Measurements from ENCODE around the gene EAPP.

GRCh38 chr14:34539407-34540180 is at the start of gene EAPP:
- TF ChIP-seq, protein P1, sequence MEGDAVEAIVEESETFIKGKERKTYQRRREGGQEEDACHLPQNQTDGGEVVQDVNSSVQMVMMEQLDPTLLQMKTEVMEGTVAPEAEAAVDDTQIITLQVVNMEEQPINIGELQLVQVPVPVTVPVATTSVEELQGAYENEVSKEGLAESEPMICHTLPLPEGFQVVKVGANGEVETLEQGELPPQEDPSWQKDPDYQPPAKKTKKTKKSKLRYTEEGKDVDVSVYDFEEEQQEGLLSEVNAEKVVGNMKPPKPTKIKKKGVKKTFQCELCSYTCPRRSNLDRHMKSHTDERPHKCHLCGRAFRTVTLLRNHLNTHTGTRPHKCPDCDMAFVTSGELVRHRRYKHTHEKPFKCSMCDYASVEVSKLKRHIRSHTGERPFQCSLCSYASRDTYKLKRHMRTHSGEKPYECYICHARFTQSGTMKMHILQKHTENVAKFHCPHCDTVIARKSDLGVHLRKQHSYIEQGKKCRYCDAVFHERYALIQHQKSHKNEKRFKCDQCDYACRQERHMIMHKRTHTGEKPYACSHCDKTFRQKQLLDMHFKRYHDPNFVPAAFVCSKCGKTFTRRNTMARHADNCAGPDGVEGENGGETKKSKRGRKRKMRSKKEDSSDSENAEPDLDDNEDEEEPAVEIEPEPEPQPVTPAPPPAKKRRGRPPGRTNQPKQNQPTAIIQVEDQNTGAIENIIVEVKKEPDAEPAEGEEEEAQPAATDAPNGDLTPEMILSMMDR (IDR thresholded peaks at IDR 0.05) = peak in 1 of 3 experiments; percentile 18
- TF ChIP-seq POLR2A (IDR thresholded peaks at IDR 0.05) = peak; percentile 11 to 80

Measured in vagina (tissue), 2 donors.